LoVo (cell line): Measurements from ENCODE around the gene WDFY4.

Source experiments
- DNase-seq: peaks from one replicate; pipeline ENCODE4 v3.0.0-alpha.2; 2016; ENCODE audit warnings: low spot score

WDFY4 gene

GRCh38 chr10:48881937-48882336, 197.3 kb downstream of the WDFY4 start:
- DNase-seq, result no peak

GRCh38 chr10:48882881-48883280, 198.2 kb downstream of the WDFY4 start:
- no peak for DNase-seq

GRCh38 chr10:48883701-48884100, 199.0 kb downstream of the WDFY4 start:
- DNase-seq, result no peak

GRCh38 chr10:48884179-48885045, 199.7 kb downstream of the WDFY4 start:
- DNase-seq, result no peak

GRCh38 chr10:48885376-48885775, 200.7 kb downstream of the WDFY4 start:
- DNase-seq, result peak; percentile 5

- DNase-seq, result no peak
These were observed 203.3 kb downstream of the WDFY4 start for GRCh38 chr10:48887982-48888381.

- DNase-seq, result no peak
These were observed 206.5 kb downstream of the WDFY4 start for GRCh38 chr10:48890888-48891850.

- DNase-seq, result no peak
These were observed 210.5 kb downstream of the WDFY4 start for GRCh38 chr10:48894911-48895802.

- no peak for DNase-seq
These were observed 211.1 kb downstream of the WDFY4 start for GRCh38 chr10:48895803-48896195.

GRCh38 chr10:48896756-48897440, 212.2 kb downstream of the WDFY4 start:
- DNase-seq, result no peak

GRCh38 chr10:48897441-48897790, 212.7 kb downstream of the WDFY4 start:
- DNase-seq, result no peak

- DNase-seq, result no peak
These were observed 213.8 kb downstream of the WDFY4 start for GRCh38 chr10:48898426-48898825.

GRCh38 chr10:48899781-48900180, 215.1 kb downstream of the WDFY4 start:
- DNase-seq, result no peak

GRCh38 chr10:48900371-48900801, 215.7 kb downstream of the WDFY4 start:
- DNase-seq, result no peak

GRCh38 chr10:48901319-48901718, 216.6 kb downstream of the WDFY4 start:
- no peak for DNase-seq

- DNase-seq, result no peak
These were observed 217.4 kb downstream of the WDFY4 start for GRCh38 chr10:48902096-48902495.

- no peak for DNase-seq
These were observed 218.5 kb downstream of the WDFY4 start for GRCh38 chr10:48903151-48903550.

- DNase-seq, result no peak
These were observed 220.2 kb downstream of the WDFY4 start for GRCh38 chr10:48904861-48905260.

GRCh38 chr10:48905311-48905710, 220.6 kb downstream of the WDFY4 start:
- no peak for DNase-seq

GRCh38 chr10:48906841-48907240, 222.2 kb downstream of the WDFY4 start:
- no peak for DNase-seq

- DNase-seq, result no peak
These were observed 223.1 kb downstream of the WDFY4 start for GRCh38 chr10:48907730-48908129.
